Left lobe of liver (tissue), 2 donors: Measurements from ENCODE around the gene DDX1. TPM values are rescaled to one million over a fixed set of nuclear protein-coding genes. Genes with fewer than 3 reads are reported as not detected.

ENCODE experiments used
- ATAC-seq: fragments of 200-7000 bp; cut with Tn5 transposase; one replicate; pipeline ENCODE4 v1.9.1; 2020; ENCODE audit warnings: mild to moderate bottlenecking, moderate library complexity
- DNase-seq: peaks from one replicate; pipeline ENCODE4 v3.0.0-alpha.2; 2020; ENCODE audit warnings: low spot score
- total RNA-seq: library from RNA; stranded (reverse); gene quantifications from one replicate; pipeline ENCODE4 v1.2.1, GENCODE V29; 2021
- donor health status: DM: no; HTN: no; CAD: no; lungs with moderate emphysema.
- donor health status: DM: no; HTN: yes; CAD: no.

The DDX1 gene
- total RNA-seq, 1 donor from 2014 or later, result 33.0 TPM

- ATAC-seq (peak; percentile 21), DNase-seq (no peak)
Observed at GRCh38 chr2:15642011-15642814, 50.5 kb downstream of the DDX1 start.

DNA sequence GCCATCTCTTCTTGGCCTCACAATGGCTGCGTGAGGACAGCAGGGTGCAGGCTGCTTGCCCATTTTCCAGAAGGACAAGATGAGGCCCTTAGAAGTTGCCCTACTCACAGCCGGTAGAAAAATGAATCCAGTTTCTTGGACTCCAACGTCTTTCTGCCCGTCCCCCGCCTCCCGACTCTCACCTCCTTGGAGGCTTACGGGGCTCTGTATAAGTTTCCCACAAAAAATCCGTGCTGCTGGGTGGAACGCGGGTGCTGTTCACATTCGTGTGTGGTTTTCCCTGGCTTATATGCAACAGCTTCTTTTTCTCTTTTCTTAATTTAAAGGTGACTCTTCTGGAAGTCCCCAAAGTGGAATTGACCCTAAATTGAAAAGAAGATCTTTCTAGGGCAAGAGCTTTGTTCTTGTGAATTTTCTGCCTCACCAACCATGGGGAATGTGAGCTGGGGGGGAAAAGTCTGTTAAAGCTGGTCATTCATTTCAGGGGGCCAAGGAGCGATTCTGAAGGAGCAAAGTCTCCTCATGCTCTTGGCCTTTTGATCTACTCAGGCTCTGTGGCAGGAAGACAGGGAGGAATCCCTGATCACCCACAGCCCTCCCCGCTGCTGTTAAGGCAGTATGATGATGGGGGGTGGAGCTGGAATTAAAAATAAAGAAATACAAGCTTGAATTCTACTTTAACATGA is 51.3 kb downstream of the DDX1 start:
- no peak for ATAC-seq
- no peak for DNase-seq

DNA sequence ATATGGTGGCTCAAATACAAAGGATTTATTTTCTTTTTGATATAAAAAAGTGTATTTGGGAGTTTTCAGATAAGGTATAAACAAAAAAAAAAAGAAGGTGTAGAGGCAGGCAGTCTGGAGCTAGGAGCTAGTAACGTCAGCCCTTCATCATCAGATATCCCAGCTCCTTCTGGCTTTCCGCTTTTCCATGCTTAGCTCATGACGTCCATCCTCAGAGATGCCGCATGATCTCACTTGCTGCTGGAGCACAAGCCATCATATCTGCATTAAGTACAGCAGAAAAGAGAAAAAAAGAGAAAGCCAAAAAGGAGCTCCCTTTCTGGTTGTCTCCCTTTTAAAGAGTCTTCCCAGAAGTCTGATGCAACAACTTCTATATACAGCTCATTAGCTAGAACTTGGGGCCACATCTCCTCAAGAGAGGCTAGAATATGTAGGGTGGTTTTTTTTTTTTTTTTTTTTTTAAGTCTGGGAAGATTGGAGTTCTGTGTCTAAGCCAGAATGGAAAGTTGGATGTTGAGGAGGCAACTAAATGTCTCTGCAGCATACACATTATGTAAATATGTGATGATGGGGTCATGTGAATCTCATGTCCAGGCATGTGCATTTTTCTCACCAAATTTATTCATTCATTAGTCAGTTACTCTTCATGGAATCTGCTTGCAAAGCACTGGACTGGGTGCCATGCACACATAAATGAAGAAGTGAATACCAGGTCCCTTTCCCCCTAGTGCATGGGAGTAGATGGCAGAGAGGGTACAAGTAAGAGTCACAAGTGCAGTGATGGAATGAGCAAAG is 52.3 kb downstream of the DDX1 start:
- no peak for DNase-seq
- ATAC-seq, result no peak

DNA sequence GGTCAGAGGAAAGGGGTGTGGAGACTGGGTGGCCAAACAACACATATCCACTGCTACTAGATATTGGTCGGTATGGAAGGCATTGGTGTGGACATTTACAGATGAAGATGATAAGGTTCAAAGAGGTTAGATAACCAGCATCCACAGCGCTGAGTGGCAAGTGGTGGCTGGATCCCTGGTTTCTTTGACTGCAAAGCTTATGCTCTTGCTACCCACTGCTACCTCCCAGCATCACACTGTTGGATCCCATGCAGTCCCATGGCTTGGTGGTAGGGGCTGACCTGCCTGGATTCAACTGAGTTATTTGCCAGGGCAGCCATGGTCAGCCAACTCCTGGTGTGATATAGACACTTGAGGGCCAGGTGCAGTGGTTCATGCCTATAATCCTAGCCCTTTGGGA is 53.6 kb downstream of the DDX1 start:
- no peak for ATAC-seq

DNA sequence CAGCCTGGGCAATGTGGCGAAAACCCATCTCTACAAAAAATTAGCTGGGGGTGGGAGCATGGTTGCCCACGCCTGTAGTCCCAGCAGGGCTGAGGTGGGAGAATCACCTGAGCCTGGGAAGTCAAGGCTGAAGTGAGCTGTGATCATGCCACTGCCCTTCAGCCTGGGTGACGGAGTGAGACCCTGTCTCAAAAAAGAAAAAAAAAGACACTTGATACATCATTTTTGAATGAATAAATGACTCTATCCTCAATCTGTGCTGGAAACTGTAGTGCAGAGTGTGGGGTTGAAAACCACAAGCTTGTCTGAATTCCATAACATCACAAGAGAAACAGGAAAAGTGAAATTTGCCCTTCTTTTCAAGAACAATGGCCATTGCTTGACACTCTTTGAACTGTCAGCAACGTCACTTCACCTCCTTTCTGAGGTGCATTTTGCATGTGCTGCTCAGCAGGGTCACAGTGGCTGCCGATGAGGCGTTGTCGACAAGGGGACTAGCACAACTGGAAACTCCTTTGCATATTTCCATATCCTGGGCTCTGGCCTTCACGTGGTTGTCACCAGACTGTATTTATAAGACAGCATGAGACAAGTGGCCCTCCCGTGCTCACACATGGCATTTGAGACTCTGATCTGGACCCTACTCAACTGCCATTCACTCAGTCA is 54.2 kb downstream of the DDX1 start:
- no peak for DNase-seq
- no peak for ATAC-seq

More for the DNA sequence above, 53.6 kb downstream of the DDX1 start:
- no peak for DNase-seq

DNA sequence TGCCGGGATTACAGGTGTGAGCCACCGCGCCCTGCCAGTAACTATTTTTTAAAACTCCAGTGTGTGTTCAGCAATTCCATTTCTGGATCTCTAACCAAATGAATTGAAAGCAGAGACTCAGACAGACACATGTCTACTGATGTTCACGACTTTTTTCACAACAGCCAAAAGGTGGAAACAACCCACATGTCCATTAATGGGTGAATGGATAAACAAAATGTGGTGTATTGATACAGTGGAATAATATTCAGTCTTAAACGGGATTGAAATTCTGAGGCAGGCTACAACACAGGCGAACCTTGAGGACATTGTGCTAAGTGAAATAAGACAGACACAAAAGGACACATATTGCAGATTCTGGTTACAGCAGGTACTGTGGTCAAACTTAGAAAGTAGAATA is 55.0 kb downstream of the DDX1 start:
- ATAC-seq, result no peak
- no peak for DNase-seq

DNA sequence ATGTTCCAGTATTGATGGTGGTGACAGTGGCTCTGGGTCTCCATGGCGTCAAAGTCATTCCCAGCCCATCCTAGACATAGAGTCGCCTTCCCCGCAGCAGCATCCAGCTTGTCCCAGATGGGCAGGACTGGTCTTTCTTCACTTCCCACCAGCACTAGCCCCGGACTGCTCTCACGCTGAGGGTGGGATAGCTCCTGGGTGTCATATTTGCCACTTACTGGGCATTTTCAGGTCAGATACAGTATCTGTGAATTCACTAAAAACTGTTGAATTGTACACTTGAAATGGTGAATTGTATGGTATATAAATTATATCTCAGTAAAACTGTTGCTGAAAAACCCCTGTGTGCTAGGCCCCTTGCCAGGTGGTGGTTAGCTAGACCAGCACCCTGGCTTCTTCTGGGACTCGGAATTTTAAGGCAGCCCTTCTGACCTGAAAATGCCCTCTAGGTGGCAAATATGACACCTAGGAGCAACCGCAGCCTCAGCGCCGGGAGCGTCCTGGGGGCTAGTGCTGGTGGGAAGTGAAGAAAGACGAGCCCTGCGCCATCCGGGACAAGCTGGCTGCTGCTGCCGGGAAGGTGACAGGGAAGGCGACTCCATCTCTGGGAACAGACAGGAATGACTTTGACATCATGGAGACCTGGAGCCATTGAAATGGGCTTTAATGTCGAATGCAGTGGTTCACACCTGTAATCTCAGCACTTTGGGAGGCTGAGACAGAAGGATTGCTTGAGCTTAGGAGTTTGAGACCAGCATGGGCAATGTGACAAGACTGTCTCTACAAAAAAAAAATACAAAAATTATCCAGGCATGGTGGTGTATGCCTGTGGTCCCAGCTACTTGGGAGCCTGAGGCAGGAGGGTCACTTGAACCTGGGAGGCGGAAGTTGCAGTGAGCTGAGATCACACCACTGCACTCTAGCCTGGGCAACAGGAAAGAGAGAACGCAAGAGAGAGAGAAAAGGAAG is 56.2 kb downstream of the DDX1 start:
- ATAC-seq (no peak), DNase-seq (no peak)

DNA sequence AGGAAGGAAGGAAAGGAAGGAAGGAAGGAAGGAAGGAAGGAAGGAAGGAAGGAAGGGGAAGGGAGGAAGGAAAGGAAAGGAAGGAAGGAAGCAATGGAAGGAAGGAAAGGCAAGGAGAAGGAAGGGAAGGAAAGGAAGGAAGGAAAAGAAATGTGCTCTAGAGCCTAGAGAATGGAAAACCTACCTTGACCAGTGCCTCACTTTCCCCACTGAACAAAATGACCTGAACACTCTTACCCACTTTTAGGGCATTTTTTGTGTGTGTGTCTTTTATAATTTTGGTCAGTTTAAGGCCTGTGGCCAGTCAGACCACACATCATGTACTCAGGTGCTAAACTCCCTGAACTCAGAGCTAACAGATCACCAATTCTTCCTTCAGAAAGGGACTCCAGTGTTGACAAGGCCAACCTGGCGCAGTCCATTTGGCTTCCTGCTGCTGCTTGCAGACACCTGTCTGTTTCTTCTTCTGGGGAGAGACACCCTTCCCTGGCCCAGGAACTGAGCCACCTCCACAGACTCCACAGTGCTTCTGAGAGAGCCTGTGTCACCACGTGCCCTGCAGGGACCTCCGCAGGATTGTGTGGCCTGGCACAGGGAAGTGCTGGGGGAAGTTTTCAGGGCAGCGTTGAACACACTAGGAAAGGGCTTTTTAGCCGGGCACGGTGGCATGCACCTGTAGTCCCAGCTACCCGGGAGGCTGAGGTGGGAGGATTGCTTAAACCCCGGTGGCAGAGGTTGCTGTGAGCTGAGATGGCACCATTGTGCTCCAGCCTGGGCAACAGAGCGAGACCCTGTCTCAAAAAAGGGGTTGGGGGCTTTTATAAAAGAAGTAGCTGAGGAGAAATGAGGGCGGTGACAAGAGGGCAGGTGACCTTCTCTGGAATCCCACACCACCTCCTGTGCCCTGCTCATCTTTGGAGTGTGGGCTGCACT is 57.2 kb downstream of the DDX1 start:
- no peak for ATAC-seq
- DNase-seq, result no peak

GRCh38 chr2:15649561-15650255 is 58.0 kb downstream of the DDX1 start:
- no peak for ATAC-seq
- DNase-seq, result no peak

DNA sequence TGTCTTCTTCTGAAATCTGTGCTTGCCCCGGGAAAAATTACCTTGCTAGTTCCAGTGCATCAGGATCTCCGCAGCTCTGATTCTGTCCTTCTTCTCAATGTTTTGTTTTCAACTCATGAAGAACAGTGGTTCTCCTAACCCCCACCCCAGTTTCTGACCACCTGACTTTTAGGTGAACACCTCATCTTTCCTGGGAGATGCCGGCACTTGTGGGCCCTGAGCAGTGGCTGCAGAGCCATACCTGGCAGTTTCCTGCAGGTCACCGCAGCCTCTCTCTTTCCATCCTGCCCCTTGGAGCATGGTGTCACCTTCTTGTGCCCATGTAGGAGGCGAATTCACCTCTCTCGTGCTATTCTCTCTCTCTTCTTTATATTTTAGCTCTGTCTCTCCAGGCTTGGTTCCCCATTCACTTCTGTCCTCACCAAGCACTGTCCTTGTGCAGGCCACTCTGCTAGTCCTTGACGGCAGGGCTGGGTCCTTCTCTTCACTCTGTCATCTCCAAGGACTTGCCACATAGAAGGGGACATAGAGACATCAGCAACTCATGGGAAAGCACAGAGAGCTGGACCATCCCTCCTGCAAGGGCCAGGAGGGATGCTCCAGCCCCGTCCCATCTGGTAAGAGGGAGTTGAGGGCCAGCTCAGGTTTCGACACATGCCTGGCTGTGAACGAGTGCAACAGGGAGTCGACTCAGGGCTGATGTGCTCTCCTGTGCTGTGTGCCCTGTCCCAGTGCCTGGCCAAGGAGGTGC is 59.1 kb downstream of the DDX1 start:
- DNase-seq (no peak), ATAC-seq (no peak)

DNA sequence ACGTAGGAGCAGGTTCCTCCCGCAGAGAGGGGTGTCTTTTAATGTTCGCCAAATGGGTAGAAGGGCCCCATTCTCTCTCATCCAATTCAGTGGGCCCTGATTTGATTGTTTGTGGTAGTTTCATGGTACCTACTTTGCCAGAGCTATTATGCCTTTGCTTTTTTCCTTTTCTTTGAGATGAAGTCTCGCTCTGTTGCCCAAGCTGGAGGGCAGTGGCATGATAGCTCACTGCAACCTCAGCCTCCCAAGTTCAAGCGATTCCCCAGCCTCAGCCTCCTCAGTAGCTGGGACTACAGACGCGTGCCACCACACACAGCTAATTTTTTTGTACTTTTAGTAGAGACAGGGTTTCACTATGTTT is 59.7 kb downstream of the DDX1 start:
- DNase-seq (no peak), ATAC-seq (no peak)

- ATAC-seq, result no peak
- no peak for DNase-seq
Observed at GRCh38 chr2:15652252-15652651, 60.6 kb downstream of the DDX1 start.

DNA sequence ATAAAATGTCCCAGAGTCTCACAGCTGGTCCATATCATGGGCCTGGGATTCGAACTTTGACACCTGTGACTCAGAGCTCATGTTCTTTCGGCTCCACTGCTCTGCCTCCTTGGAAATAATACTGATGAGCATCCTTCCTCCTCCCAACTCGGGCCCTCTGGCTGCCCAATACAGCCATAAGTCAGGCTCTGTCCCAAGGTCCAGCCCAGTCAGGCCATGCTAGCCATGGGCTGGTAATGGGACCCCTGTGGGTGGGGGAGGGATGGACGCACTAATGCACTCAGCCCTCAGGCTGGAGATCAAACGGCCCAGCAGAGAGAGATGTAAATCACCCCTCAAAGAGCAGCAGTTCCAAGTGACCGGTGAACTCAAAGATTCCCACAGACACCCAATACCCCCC is 61.1 kb downstream of the DDX1 start:
- ATAC-seq (no peak), DNase-seq (no peak)

DNA sequence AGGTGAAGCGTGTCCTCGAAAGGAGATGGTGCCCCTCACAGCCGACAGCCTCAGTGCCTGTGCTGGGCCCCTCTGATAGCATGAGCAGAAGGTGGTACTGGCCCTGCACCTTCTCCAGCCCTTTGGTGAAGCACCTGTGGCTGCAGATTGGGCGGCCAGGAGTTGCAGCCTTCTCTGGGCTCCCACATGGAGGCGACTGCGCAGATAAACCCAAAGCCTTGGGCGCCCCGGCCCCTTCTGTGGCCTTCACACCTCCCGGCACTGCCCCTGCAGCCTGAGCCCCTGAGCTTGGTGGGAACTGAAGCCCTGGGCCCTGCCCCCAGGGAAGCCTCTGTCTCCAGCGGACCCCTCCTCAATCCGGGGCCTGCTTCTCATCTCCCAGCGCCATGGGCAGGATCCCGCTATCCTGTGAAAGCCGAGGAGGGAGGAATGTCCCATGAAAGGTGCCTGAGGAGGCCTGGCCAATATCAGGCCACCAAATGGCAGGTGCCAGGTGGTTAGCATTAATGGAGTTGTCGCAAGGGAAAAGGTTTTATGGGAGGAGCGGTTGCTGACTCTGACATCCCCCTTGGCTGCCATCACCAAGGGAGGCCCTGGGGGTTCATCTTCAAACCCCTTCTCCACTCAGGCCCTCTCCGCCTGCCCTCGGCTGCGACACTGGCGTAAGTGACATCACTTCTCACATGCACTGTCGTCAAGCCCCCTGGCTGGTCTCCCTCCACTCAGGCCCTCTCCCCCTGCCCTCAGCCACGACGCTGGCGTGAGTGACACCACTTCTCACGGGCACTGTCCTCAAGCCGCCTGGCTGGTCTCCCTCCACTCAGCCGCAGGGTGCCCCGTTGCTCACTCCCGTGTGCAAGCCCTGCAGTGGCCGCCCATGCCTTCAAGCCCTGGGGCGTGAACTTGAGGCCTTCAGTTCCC is 62.4 kb downstream of the DDX1 start:
- ATAC-seq (no peak), DNase-seq (no peak)

DNA sequence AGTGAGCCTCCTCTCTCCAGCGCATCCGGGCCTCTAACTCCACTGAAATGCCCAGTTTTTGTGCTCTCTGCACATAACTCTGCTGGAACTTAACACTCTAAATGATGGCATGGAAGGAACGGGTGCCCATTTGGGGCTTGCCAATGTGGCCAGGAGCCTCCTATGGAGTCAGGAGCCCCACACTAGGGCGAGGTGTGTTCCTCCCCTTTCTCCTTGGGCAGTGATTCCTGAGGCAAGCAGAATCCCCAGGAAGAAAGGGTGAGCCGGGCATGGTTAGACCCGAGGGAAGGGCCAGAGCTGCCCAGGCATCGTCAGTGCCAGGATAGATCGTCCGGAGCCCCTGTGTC is 63.0 kb downstream of the DDX1 start:
- ATAC-seq, result no peak
- no peak for DNase-seq

DNA sequence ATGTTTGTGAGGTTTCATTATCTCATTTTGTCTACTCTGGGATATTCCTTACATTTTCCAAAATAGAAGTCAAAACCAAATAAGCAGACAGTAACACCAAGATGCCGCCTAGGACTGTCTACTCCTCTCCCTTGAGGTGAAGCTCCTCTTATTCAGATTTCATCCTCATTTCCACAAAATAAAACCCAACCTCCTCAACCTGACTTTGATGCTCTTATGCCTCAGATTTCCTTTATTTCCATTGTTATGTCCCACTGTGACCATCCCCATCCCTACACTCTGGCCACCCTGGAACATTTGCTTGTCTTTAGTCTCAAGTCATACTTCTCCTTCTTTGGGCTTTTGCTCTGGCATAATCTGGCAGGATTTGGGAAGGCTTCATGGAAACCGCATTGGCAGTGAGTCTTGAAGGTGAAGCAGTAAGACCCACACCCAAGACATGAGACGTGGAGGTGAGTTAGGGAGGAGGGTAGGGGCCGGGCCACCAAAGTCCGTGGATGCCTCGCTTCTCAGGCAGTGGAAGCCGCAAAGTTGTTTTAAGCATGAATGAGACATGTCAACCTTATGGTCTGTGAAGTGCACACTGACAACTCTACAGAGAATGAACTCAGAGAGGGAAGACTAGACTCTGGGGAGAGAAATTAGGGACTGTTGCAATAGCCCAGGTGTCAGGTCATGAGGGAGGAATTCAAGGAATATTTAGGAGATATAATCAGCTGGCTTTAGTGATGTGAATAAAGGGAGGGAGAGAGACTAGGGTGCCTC is 63.6 kb downstream of the DDX1 start:
- ATAC-seq (no peak), DNase-seq (no peak)
